Caki2 (cell line): Measurements from ENCODE around the gene DNAJB8. TPM values are rescaled to one million over a fixed set of nuclear protein-coding genes. Genes with fewer than 3 reads are reported as not detected.

Source experiments
- DNase-seq: peaks from one replicate; pipeline ENCODE4 v3.0.0-alpha.2; 2015; ENCODE audit warnings: low read depth
- in situ Hi-C: cut with HindIII; loops from 2 replicates; pipeline ENCODE4 v1.10.0; 2016; ENCODE audit warnings: low sequenced_read_pairs, low pct_unique_long_range_greater_than_20kb, mixed read lengths
- total RNA-seq: library from RNA; depleted of rRNA; stranded (reverse); fragments of >200 nt; shearing (Covaris generic); gene quantifications from 2 replicates; pipeline ENCODE4 v1.2.3, GENCODE V29; 2014; ENCODE audit warnings: low replicate concordance

The DNAJB8 gene
- total RNA-seq, 1 experiment from 2014 or later = not detected

GRCh38 chr3:128486681-128487537 lies 20.2 kb upstream of the DNAJB8 start:
- in situ Hi-C loops = no loop called here
- no peak for DNase-seq

- no peak for DNase-seq
- in situ Hi-C loops = no loop called here
These were observed 19.5 kb upstream of the DNAJB8 start for GRCh38 chr3:128486205-128486628.

GRCh38 chr3:128485282-128486204 lies 18.9 kb upstream of the DNAJB8 start:
- DNase-seq = no peak
- in situ Hi-C loops = no loop called here

DNA sequence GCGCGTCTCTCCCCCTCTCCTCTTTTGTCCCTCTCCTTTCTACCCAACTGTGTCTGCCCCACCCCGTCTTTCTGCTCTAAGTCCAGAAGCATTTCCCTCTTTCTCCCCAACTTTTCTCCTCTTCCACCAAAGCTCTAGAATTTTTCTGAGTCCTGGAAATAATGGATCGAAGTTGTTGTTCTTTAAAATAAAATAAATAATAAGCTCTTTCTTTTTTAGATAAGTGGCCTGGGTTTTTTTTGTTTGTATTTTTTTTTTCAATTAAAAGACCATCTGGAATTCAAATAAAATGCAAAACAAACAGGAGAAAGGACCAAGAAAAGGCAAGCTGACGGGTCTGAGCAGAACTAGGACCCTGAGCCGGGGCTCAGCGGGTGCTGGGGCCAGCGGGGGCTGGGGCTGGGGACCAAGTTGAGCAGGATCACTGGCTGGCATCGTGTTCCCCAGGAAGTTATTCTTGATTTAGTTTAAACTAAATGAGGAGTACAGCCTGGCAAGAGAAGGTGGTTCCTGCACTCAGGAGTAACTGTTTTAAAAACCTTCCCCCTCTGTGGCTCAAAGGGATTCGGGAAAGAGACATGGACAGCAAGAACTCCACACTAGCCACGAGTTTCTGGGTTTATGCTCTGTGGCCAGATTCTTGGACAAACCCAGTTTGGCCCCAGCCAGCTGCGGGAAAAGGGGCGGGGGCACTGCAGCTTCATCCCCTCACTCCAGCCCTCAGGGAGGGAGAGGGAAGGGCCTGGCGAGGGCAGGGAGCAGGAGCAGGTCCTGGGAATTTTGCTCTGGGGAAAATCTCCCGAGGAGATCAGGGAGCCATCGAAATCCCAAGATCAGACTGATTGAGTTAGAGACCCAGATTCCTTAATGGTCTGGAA lies 18.0 kb upstream of the DNAJB8 start:
- in situ Hi-C loops = no loop called here
- DNase-seq = no peak

GRCh38 chr3:128483657-128484403 lies 17.1 kb upstream of the DNAJB8 start:
- no peak for DNase-seq
- in situ Hi-C loops = no loop called here

DNA sequence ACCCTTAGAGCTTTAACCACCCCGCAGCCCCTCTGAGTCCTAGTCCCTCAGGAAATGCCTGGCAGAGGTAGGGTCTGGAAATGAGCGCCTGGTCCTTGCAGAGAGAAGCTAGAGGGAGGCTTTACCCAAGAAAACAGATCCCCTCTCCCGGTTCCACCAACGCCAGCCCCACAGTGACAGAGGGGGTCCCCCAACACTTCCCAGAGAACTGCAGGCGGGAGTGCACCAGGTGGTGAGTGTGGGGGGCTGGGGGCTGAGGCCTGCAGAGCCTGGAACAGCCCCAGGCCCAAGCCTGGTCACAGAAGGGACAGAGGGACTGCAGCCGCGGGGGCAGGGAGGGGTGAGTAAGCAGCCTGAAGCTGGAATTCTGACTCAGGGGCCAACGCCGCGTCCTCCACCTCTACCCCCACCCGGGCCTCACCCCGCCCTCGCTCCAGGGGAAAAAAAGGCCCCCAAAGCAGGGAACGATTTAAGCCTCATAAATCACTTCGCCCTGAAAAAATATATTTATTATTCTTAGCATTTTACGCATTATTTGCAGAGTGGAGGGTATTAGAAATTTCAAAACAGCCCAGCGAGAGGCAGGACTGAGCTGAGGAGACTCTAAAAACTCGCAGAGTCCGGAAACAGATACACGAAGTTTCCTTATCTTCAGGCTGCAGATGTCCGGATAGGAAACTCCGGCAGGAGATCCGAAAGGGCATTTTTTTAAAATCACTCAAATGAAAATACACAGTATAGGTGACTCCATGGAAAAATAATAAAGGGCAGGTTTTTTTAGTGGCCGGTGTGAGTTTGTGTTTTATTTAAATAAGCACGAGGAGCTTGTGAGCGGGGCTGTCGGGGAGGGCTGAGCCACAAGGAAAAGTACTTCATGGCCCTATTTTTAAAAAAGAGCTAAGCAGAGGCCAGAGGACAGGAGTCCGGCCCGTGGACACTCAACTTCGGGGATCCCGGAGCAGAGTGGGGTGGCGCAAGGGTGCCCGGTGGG lies 16.3 kb upstream of the DNAJB8 start:
- no peak for DNase-seq
- in situ Hi-C loops = no loop called here

DNA sequence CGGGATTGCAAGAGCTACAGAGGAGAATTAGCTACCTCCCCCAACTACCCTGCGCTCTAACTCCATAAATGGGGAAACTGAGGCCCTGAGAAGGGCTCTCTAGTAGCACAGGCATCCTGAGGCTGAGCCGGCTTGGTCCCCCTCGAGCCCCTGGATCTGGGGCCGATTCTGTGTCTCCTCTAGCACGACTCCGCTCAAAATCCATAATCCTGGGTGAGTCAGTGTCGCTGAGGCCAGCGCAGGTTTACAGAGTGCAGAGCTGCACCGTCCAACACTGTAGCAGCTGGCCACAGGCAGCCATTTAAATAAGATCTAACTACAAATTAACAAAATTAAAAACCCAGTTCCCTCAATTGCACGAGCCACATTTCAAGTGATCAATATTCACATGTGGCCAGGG lies 15.5 kb upstream of the DNAJB8 start:
- in situ Hi-C loops = no loop called here
- no peak for DNase-seq

GRCh38 chr3:128481438-128481942 lies 14.8 kb upstream of the DNAJB8 start:
- in situ Hi-C loops = no loop called here

DNA sequence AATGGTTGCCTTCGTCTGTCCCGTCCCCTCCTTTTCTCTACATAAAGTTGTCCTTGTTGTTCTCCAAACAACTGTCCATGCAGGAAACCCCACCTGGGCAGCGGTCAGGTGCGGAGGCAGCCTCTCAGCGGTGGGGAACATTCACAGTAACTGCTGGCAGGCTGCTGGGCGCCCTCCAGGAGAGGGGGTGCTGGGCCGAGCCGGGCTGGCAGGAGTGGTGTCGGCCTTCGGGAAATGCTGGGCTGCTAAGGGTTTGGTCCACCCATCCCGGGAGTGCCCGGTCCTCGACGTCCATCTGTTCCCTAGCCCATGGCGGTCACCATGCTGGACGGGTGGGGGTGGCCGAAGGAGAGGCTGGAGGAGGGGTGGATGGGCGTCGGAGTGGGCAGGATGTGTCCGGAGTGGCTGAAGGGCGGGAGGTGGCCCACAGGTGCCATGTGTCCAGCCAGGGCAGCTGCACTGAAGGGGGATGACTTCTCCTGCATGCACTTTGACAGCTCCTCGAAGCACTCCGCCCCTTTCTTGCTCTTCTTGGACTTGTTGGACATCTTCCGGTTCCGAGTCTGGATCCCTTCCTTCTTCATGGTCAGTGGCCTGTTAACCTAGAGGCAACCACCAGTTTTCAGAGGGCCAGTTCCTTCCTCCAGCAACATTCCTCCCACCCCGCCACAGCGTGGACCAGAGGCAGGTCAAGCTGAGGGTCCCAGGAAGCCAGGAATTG lies 14.2 kb upstream of the DNAJB8 start:
- no peak for DNase-seq
- in situ Hi-C loops = no loop called here

More at GRCh38 chr3:128481438-128481942, 14.8 kb upstream of the DNAJB8 start:
- DNase-seq = no peak

GRCh38 chr3:128480278-128480677 lies 13.6 kb upstream of the DNAJB8 start:
- in situ Hi-C loops = no loop called here
- DNase-seq = no peak

GRCh38 chr3:128479558-128480086 lies 12.9 kb upstream of the DNAJB8 start:
- no peak for DNase-seq
- in situ Hi-C loops = no loop called here

DNA sequence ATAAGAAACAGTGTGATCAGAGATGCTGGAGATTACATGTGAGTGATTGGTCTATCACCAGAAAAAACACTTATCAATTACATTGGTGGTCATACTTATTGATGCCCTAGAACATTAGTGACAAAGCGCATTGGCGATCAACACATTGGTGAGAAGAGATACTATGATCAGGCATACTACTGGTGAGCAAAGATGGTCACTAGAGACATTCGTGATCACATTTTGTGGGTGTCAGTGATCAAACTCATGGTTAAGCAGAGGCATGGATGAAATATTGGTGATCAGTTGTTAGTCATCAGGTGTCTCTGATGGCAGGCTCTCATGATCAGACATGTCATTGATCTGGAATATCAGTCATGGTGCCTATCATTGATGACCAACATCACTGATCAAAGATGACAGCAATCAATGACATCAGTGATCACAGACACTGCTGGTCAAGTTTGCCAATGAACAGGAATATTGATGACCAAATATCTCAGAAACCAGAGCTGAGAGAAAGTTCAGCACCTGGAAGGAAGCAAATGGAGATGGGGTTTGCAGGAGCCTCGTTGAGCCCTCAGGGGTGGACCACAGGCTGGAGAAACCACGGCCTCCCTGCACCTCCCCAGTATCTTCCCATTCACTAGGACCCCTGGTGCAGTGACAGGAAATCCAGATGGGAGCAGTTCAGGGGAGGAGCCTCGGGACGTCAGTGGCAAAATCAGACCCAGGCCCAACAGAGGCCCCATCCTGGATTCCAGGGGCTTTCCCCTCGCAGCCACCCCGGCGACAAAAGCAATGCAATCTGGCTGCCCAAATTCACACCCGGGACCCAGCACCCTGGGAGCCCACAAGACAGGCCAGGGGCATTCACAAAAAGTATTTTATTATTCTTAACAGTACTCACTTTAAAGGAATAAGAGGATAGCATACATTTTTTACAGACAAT lies 12.2 kb upstream of the DNAJB8 start:
- in situ Hi-C loops = no loop called here
- DNase-seq = no peak

- in situ Hi-C loops = no loop called here
- DNase-seq = no peak
These were observed 10.0 kb upstream of the DNAJB8 start for GRCh38 chr3:128476659-128477058.

DNA sequence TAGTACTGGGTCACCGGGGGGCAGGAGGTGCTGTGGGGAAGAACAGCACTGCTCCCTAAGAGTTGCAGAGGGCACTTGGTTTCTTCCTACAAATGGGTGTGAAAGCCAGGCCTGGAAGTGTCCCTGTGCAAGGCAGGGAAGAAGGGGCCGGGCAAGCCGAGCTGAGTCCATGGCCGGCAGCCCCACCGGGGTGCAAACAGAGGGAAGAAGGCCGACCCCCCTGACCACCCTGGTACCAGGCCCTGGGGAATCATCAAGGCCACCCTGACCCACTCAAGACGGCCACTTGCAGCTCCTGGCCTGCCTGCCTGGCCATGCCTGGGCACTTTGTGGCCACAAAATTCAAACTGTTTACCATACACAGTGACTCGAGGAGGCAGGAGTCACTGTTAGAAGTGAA lies 8.7 kb upstream of the DNAJB8 start:
- in situ Hi-C loops = no loop called here
- DNase-seq = no peak

- in situ Hi-C loops = no loop called here
- DNase-seq = no peak
These were observed 7.0 kb upstream of the DNAJB8 start for GRCh38 chr3:128473737-128474136.
